Small intestine (tissue), 7 donors: ENCODE measurements around the gene COL25A1. TPM values are rescaled to one million over a fixed set of nuclear protein-coding genes. Genes with fewer than 3 reads are reported as not detected.

ENCODE experiments used
- DNase-seq, 2 donors: peaks; one replicate each; pipeline versions ENCODE4 v3.0.0 to v3.0.0-alpha.2; 2013
- FAIRE-seq: peaks from 2 replicates; lab custom pipeline; 2012; peaks lifted over from hg19 to GRCh38; lab: Jason Lieb, UNC
- H3K27ac ChIP-seq, 3 donors: one replicate each; pipeline ENCODE4 v1.5.1; 2013; ENCODE audit warnings: low read length in 2 of 3, mild to moderate bottlenecking in 2 of 3, control low read depth in 1 of 3, inconsistent platforms in 1 of 3, low read depth in 1 of 3, moderate library complexity in 1 of 3
- H3K27me3 ChIP-seq, 3 donors: one replicate each; pipeline ENCODE4 v1.6.1; 2013; ENCODE audit warnings: low read length in 3 of 3, inconsistent platforms in 1 of 3; ENCODE audit not compliant: control insufficient read depth in 3 of 3, insufficient read depth in 3 of 3
- H3K36me3 ChIP-seq, 3 donors: one replicate each; pipeline ENCODE4 v1.6.1; 2013; ENCODE audit warnings: low read length in 3 of 3, inconsistent platforms in 1 of 3, low read depth in 1 of 3, mild to moderate bottlenecking in 1 of 3, moderate library complexity in 1 of 3; ENCODE audit not compliant: control insufficient read depth in 3 of 3, insufficient read depth in 2 of 3
- H3K4me1 ChIP-seq, 3 donors: one replicate each; pipeline ENCODE4 v1.6.1; 2013; ENCODE audit warnings: low read length in 2 of 3, inconsistent platforms in 1 of 3, low read depth in 1 of 3, mild to moderate bottlenecking in 1 of 3, moderate library complexity in 1 of 3; ENCODE audit not compliant: control insufficient read depth in 3 of 3, insufficient read depth in 2 of 3
- H3K4me3 ChIP-seq, 3 donors: one replicate each; pipeline ENCODE4 v1.5.1; 2013; ENCODE audit warnings: low read length in 3 of 3, control low read depth in 1 of 3, inconsistent platforms in 1 of 3, low read depth in 1 of 3, mild to moderate bottlenecking in 1 of 3, moderate library complexity in 1 of 3
- H3K9me3 ChIP-seq, 2 donors: one replicate each; pipeline ENCODE4 v1.6.1; 2013; ENCODE audit warnings: low read depth in 1 of 2, low read length in 1 of 2; ENCODE audit not compliant: control insufficient read depth in 2 of 2, insufficient read depth in 1 of 2
- WGBS, 3 donors: extraction: QIAGEN DNeasy Blood & Tissue Kit; methylation state at CpG; one replicate each; pipeline ENCODE4 v1.1.7; 2013; 5-methylcytosine and 5-hydroxymethylcytosine counted together
- polyA plus RNA-seq, 4 donors: library from polyadenylated mRNA; stranded (reverse) in 3 of 4; unstranded in 1 of 4; fragments of 200-250 nt in 3 of 4; fragments of 120-200 nt in 1 of 4; gene quantifications; one replicate each; pipeline versions ENCODE4 v1.2.1 to v1.2.3, GENCODE V29; 2013
- donor health status: healthy with polysubstance abuse.
- donor health status: control.
- donor health status: control.
- donor health status: Bipolar disorder and iron deficiency.
- donor health status: healthy.

Gene COL25A1
- polyA plus RNA-seq, 4 donors = 0.24 to 6.2 (median 2.5) TPM

- Histone ChIP-seq H3K36me3 (no peaks in the 10 kb centered on the region), H3K4me1 (no peaks in the 10 kb centered on the region), H3K9me3 (no peaks in the 10 kb centered on the region), H3K27me3 (no peaks in the 10 kb centered on the region), H3K4me3 (no peak overlapping the region), H3K27ac (no peak overlapping the region)
- no peak for DNase-seq
- FAIRE-seq = no peak
- 92 to 97% (median 94%) methylated on average over 9 of the region's 9 CpGs for WGBS, 3 donors
Measured at GRCh38 chr4:108788731-108789130, 513.7 kb downstream of the COL25A1 start.

DNA sequence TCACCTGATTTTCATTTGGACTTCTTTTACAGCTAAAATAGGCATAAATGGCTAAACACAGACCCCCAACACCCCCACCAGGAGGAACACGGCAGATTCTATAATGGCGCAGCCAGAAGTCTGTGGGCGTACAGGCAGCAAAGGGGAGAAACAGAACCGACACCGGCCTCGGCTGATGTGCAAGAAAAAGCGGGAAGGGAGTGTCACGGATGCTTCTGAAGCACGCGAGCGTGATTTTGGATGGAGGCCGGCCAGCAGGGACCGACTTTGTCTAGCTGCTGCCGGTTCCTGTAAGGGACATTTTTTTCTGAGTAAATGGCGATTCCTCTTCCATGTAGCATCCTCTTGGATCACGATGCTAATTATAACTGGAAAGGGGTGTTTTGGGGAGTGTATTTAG is 514.7 kb downstream of the COL25A1 start:
- Histone ChIP-seq H3K4me1 (no peaks in the 10 kb centered on the region), H3K27me3 (no peaks in the 10 kb centered on the region), H3K4me3 (no peak overlapping the region), H3K36me3 (no peaks in the 10 kb centered on the region), H3K9me3 (no peaks in the 10 kb centered on the region), H3K27ac (no peak overlapping the region)
- WGBS, 3 donors = 95 to 97% (median 96%) methylated on average over 16 of the region's 16 CpGs
- FAIRE-seq (no peak), DNase-seq (no peak)

DNA sequence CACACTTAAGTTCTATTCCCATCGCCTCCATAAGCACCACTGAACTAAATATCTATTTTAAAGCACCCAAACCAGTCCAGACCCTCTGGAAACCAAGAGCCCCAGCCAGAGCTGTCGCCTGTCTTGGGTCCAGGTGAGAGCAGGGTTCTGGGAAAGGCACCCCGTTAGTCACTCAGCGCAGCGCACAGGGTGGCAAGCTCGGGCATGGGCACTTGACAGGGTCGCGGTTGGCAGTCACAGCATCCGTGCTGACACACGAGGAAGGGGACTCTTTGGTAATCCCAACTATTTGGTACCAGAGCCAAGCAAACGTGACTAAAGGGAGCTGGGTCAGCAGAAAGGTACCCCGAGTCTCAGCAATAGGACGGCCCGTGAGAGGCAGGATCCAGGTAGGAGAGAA is 515.4 kb downstream of the COL25A1 start:
- Histone ChIP-seq H3K27ac (no peak overlapping the region), H3K27me3 (no peaks in the 10 kb centered on the region), H3K4me1 (no peaks in the 10 kb centered on the region), H3K9me3 (no peaks in the 10 kb centered on the region), H3K4me3 (no peak overlapping the region), H3K36me3 (no peaks in the 10 kb centered on the region)
- DNase-seq (no peak), FAIRE-seq (no peak)
- WGBS, 3 donors = 88 to 89% (median 89%) methylated on average over 14 of the region's 14 CpGs

- H3K9me3 ChIP-seq = no peaks in the 10 kb centered on the region
- H3K36me3 ChIP-seq = no peaks in the 10 kb centered on the region
- H3K4me1 ChIP-seq = no peaks in the 10 kb centered on the region
- no peak for DNase-seq
- FAIRE-seq = no peak
- H3K27me3 ChIP-seq = no peaks in the 10 kb centered on the region
- no peak overlapping the region for H3K4me3 ChIP-seq
- 64 to 85% (median 75%) methylated on average over 8 of the region's 8 CpGs for WGBS, 3 donors
- no peak overlapping the region for H3K27ac ChIP-seq
Measured at GRCh38 chr4:108786351-108786750, 516.1 kb downstream of the COL25A1 start.

- 17 to 62% (median 34%) methylated on average over 3 of the region's 3 CpGs for WGBS, 3 donors
- Histone ChIP-seq H3K4me3 (no peak overlapping the region), H3K4me1 (no peaks in the 10 kb centered on the region), H3K9me3 (no peaks in the 10 kb centered on the region), H3K27ac (no peak overlapping the region), H3K36me3 (no peaks in the 10 kb centered on the region), H3K27me3 (no peaks in the 10 kb centered on the region)
- DNase-seq (no peak), FAIRE-seq (peak; percentile 61)
Measured at GRCh38 chr4:108783665-108784463, 518.6 kb downstream of the COL25A1 start.

DNA sequence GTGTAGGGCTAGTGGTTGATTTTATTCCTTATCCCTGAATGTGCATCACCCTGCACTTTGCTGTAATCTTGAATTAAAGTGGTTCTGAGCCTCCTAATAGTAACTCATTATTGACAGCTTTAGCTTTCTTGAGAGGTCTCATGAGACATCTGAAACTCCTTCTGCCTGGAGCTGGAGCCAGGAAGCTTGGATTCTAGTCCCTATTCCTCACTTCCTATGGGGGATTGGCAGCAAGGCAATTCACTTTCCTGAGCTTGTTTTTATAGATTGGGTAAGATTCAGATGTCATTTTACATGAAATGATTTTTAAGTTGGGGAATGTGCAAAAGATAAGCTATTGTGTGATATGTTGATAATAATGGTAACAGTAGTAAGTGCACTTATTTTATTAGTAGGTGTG is 522.5 kb downstream of the COL25A1 start:
- H3K27me3 ChIP-seq = no peaks in the 10 kb centered on the region
- H3K4me3 ChIP-seq = no peak overlapping the region
- H3K27ac ChIP-seq = no peak overlapping the region
- no peak for FAIRE-seq
- no peaks in the 10 kb centered on the region for H3K9me3 ChIP-seq
- DNase-seq = no peak
- H3K4me1 ChIP-seq = no peaks in the 10 kb centered on the region
- no peaks in the 10 kb centered on the region for H3K36me3 ChIP-seq

GRCh38 chr4:108777388-108777787 is 525.1 kb downstream of the COL25A1 start:
- Histone ChIP-seq H3K27ac (no peak overlapping the region), H3K9me3 (no peaks in the 10 kb centered on the region), H3K4me1 (no peaks in the 10 kb centered on the region), H3K4me3 (no peak overlapping the region), H3K27me3 (no peaks in the 10 kb centered on the region), H3K36me3 (no peaks in the 10 kb centered on the region)
- DNase-seq (no peak), FAIRE-seq (no peak)
- 80 to 84% (median 82%) methylated on average over 2 of the region's 2 CpGs for WGBS, 3 donors

DNA sequence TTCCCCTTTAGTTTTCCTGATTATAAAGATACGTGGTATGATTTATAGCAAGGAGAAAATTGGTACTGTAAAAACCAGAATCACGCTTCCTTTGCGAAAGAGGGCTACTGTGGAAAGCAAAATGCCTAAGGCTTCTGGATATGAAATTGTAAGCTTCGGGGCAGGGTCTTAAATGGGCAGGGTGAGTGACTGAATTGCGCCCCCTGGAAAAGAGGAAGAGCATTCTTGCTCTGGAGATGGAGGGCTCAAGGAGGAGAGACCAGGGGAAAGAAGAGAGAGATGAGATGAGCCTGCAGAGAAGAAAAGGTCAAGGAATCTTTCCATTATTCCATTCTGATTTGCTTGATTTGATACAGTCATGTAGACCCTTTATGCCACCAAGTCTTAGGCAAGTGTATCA is 526.5 kb downstream of the COL25A1 start:
- WGBS, 3 donors = 72 to 82% (median 76%) methylated on average over 5 of the region's 5 CpGs
- DNase-seq = no peak
- no peak for FAIRE-seq
- H3K27ac ChIP-seq = no peak overlapping the region
- no peak overlapping the region for H3K4me3 ChIP-seq
- no peaks in the 10 kb centered on the region for H3K27me3 ChIP-seq
- no peaks in the 10 kb centered on the region for H3K9me3 ChIP-seq
- no peaks in the 10 kb centered on the region for H3K4me1 ChIP-seq
- no peaks in the 10 kb centered on the region for H3K36me3 ChIP-seq
